ACHN (cell line): Measurements from ENCODE around the gene PSORS1C1.
"Not testable (repeated sequence)": the region's sequence is repeated elsewhere in the genome, so short reads cannot be mapped to it uniquely, and the experiment has no call there.

Experiments used
- DNase-seq: peaks from one replicate; pipeline ENCODE4 v3.0.0-alpha.2; 2015
- in situ Hi-C: cut with HindIII; loops from 2 replicates; pipeline ENCODE4 v1.10.0; 2017; ENCODE audit warnings: low sequenced_read_pairs, low pct_ligation_motif_present, low pct_unique_long_range_greater_than_20kb

Gene PSORS1C1

GRCh38 chr6:31168606-31169005, 54.0 kb downstream of the PSORS1C1 start:
- in situ Hi-C loops, result no loop called here
- no peak for DNase-seq

DNA sequence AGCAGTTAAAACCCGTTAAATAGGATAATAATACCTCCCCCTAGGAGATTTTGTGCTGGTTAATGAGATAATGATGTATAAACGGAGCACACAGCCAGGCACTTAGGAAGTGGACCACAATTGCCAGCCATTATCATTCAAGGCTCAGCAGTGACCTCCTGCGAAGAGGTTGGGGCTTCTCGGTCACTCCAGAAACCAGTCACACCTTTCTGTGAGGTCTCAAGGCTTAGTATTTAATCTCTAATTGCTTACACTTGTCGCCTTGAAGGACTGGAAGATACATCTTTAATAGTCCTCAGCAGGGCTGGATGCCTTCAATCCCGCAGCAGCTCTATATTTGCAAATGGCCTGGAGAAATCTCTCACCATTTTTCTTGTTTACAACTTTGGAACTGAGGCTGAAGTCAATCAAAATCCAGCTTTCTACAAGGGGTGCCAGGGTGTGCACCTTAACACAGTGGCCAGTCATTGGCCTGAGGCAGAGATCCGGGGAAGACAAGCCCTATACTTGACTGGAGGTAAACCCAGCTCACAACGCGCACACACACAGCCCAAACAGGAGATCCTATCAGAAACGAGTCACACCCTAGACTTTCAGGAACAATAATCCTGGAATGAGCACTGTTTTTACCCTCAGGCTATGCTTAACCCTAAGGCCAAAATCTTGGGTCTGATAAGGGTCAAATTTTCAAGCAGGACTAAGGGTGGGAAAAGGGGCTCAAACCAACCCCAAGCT, 54.7 kb downstream of the PSORS1C1 start:
- in situ Hi-C loops, result no loop called here

GRCh38 chr6:31169858-31170599, 55.4 kb downstream of the PSORS1C1 start:
- DNase-seq, in situ Hi-C loops: not testable (repeated sequence)

More for the DNA sequence above, 54.7 kb downstream of the PSORS1C1 start:
- no peak for DNase-seq

DNA sequence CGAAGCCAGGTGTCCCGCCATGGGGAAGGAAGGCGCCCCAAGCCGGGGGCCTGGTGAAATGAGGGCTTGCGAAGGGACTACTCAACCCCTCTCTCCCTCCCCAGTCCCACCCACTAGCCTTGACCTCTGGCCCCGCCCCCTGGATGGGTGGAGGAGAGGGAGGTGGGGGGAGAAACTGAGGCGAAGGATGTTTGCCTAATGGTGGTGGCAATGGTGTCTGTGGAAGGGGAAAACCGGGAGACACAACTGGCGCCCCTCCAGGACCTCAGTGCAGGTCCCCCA, 55.9 kb downstream of the PSORS1C1 start, which contains the start of gene POU5F1:
Gene POU5F1, minus strand, starts transcription at position 83 of the 282 bp plus-strand sequence. Its CDS starts 62 bp downstream, at position 21.
- DNase-seq, result no peak
- in situ Hi-C loops, result no loop called here

DNA sequence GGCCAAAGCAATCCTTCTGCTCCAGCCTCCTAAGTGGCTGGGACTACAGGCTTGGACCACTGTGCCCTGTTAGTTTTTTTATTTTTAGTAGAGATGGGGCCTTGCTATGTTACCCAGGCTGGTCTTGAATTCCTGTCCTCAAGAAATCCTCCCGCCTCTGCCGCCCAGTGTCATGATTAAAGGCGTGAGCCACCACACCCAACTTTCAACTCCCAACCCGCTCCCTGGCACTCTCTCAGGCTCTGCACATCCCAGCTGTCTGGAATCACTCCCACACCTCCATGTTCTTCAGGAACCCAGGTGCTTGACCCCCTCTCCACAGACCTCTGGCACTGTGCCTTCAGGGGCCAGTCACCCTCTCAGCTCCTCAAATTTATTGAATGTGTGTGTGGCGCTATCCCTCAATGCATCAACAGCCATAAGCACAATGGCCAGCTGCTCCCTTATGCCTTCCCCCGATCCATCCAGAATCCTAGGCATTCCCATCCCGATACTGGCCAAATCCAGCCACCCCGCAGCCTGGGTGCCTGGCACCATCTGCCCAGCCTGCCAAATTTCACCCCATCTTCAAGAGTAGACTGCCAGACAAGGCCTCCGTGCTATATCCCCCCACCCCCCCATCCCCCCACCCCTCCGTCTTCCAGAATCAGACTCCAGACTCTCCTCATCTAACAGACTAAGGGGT, 56.5 kb downstream of the PSORS1C1 start:
- no peak for DNase-seq
- in situ Hi-C loops, result no loop called here

DNA sequence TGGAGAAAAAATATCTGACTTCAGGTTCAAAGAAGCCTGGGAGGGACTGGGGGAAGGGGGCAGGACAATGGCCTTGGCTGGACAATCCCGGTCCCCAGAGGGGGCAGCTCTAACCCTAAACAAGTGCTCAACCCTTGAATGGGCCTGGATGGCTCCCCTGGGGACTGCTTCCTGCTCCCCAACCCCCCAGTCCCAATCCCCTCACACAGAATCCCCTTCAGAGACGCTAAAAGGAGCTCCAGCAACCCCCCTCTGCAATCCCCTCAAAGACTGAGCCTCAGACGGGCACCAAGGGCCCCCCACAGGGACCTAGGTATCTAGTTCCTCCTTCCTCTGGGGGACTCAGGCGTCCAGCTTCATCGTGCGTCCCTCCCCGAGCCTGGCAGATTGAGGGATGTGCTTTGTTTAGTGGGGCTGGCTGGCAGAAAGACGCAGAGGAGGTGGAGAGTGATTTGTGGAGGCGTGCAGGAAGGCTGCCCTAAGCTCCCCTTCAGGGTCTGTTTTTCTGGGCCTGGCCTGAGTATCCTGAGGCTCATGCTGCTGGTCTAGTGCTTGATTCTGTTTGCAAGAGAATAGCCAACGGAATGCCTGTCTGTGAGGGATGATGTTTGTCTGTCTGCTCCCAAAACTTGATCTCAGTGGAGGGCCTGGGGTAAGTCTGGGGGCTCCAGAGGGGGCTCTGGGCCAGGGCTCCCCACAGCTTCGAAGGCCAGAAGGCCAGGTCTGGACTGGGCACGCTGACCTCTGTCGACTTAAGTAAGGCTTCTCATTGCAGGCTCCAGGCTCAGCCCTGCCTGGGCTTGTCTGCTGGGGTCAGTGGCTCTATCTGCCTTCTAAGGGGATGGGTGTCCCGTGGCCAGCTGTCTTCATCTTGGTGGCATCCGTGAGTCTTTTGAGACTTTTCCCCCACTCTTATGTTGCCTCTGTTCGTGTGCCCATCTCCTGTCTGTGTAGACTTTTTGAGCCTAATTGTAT, 57.6 kb downstream of the PSORS1C1 start:
- in situ Hi-C loops, result no loop called here
- DNase-seq, result no peak

GRCh38 chr6:31172973-31173384, 58.4 kb downstream of the PSORS1C1 start:
- no peak for DNase-seq
- in situ Hi-C loops, result no loop called here

GRCh38 chr6:31173406-31173805, 58.8 kb downstream of the PSORS1C1 start:
- in situ Hi-C loops, result no loop called here
- DNase-seq, result no peak

- no peak for DNase-seq
- in situ Hi-C loops, result no loop called here
Observed at GRCh38 chr6:31174378-31174777, 59.8 kb downstream of the PSORS1C1 start.

DNA sequence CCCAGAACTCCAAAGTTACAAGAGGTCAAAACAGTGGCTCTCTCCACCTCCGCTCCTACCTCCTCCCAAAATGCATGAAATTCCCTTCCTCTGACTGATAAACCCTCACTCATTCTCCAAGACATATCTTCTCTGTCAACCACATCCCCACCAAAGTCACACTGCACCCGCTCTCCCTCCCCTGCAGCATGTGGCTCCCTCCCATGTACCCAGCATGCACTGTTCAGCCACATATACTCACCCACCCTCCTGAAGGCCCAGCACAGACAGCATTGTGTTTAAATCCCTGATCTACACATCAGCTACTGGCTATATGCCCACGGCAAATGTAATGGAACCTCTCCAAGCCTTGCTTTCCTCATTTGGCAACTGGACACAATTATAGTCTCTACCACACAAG, 61.4 kb downstream of the PSORS1C1 start:
- in situ Hi-C loops, result no loop called here
- DNase-seq, result peak; percentile 15

- DNase-seq, result no peak
- in situ Hi-C loops, result no loop called here
Observed at GRCh38 chr6:31178143-31179041, 63.8 kb downstream of the PSORS1C1 start.

GRCh38 chr6:31179042-31179386, 64.4 kb downstream of the PSORS1C1 start:
- in situ Hi-C loops, result no loop called here
- DNase-seq, result no peak

- in situ Hi-C loops, result no loop called here
- no peak for DNase-seq
Observed at GRCh38 chr6:31179896-31180295, 65.3 kb downstream of the PSORS1C1 start.

- no peak for DNase-seq
Observed at GRCh38 chr6:31180500-31180899, 65.9 kb downstream of the PSORS1C1 start.

GRCh38 chr6:31183287-31183686, 68.7 kb downstream of the PSORS1C1 start:
- DNase-seq, in situ Hi-C loops: not testable (repeated sequence)

More at GRCh38 chr6:31180500-31180899, 65.9 kb downstream of the PSORS1C1 start:
- in situ Hi-C loops, result no loop called here

- DNase-seq, in situ Hi-C loops: not testable (repeated sequence)
Observed at GRCh38 chr6:31183859-31184258, 69.3 kb downstream of the PSORS1C1 start.

DNA sequence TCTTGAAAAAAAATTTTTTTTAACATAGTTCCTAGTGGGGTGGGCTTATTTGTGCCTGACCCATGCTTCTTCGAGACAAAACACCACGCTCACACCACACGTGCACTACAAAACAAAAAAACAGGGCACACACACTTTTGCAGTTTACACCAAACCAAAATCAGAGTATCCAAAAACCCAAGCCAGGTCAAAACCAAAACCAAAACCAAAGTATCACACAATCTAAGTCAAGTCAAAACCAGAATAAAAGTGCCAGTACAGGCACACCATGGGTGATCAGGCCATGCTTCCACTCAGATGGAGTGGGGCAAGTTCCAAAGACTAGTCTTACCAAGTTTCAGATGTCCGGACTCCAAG, 71.1 kb downstream of the PSORS1C1 start:
- in situ Hi-C loops, DNase-seq: not testable (repeated sequence)
